Measurements from ENCODE around the gene KIAA0408.

The KIAA0408 gene

GRCh38 chr6:127459231-127459641, at the start of gene KIAA0408:
Gene KIAA0408 (minus strand): TSS chr6:127459389. CDS start chr6:127453981, 5,408 bp downstream.
- H3K4me3 ChIP-seq (ENCODE audit: low read depth in 1 of 2, low read length in 1 of 2), result no peak within 1 kb of the TSS
- H3K27ac ChIP-seq, result no peak within 1 kb of the TSS
- no peaks in the 10 kb centered on the region for H3K36me3 ChIP-seq

GRCh38 chr6:127506894-127507293, 47.7 kb upstream of the KIAA0408 start:
- H3K9me3 ChIP-seq, result no peaks in the 10 kb centered on the region
- no peak for TF ChIP-seq CTCF (IDR thresholded peaks at IDR 0.05)
- no peaks in the 10 kb centered on the region for H3K4me1 ChIP-seq (ENCODE audit: control insufficient read depth in 1 of 2, insufficient read depth in 1 of 2, low read depth in 1 of 2, low read length in 1 of 2)
- H3K36me3 ChIP-seq, result no peaks in the 10 kb centered on the region
- H3K27me3 ChIP-seq, result peaks cover 35% of the 10 kb centered on the region
- no peak overlapping the region for H3K27ac ChIP-seq
- H3K4me3 ChIP-seq (ENCODE audit: low read depth in 1 of 2, low read length in 1 of 2), result no peak overlapping the region

More at GRCh38 chr6:127459231-127459641, at the start of gene KIAA0408:
- Histone ChIP-seq H3K4me1 (ENCODE audit: control insufficient read depth in 1 of 2, insufficient read depth in 1 of 2, low read depth in 1 of 2, low read length in 1 of 2) (peaks cover 8 to 10% of the 10 kb centered on the region in 2 experiments), H3K27me3 (no peaks in the 10 kb centered on the region), H3K9me3 (no peaks in the 10 kb centered on the region)
- no peak for TF ChIP-seq CTCF (IDR thresholded peaks at IDR 0.05)

- Histone ChIP-seq H3K9me3 (no peaks in the 10 kb centered on the region), H3K27ac (no peak overlapping the region), H3K4me1 (ENCODE audit: control insufficient read depth in 1 of 2, insufficient read depth in 1 of 2, low read depth in 1 of 2, low read length in 1 of 2) (no peaks in the 10 kb centered on the region), H3K36me3 (no peaks in the 10 kb centered on the region), H3K27me3 (no peaks in the 10 kb centered on the region), H3K4me3 (ENCODE audit: low read depth in 1 of 2, low read length in 1 of 2) (no peak overlapping the region)
- no peak for TF ChIP-seq CTCF (IDR thresholded peaks at IDR 0.05)
Measured at GRCh38 chr6:127503022-127503421, 43.8 kb upstream of the KIAA0408 start.

- H3K4me1 ChIP-seq (ENCODE audit: control insufficient read depth in 1 of 2, insufficient read depth in 1 of 2, low read depth in 1 of 2, low read length in 1 of 2), result no peaks in the 10 kb centered on the region
- no peak overlapping the region for H3K27ac ChIP-seq
- no peak for TF ChIP-seq CTCF (IDR thresholded peaks at IDR 0.05)
- no peak overlapping the region for H3K4me3 ChIP-seq (ENCODE audit: low read depth in 1 of 2, low read length in 1 of 2)
- no peaks in the 10 kb centered on the region for H3K9me3 ChIP-seq
- H3K36me3 ChIP-seq, result no peaks in the 10 kb centered on the region
- H3K27me3 ChIP-seq, result no peaks in the 10 kb centered on the region
Measured at GRCh38 chr6:127497410-127497809, 38.2 kb upstream of the KIAA0408 start.

GRCh38 chr6:127496471-127496870, 37.3 kb upstream of the KIAA0408 start:
- no peak for TF ChIP-seq CTCF (IDR thresholded peaks at IDR 0.05)
- Histone ChIP-seq H3K9me3 (no peaks in the 10 kb centered on the region), H3K4me3 (ENCODE audit: low read depth in 1 of 2, low read length in 1 of 2) (no peak overlapping the region), H3K36me3 (no peaks in the 10 kb centered on the region), H3K27ac (no peak overlapping the region), H3K27me3 (no peaks in the 10 kb centered on the region), H3K4me1 (ENCODE audit: control insufficient read depth in 1 of 2, insufficient read depth in 1 of 2, low read depth in 1 of 2, low read length in 1 of 2) (no peaks in the 10 kb centered on the region)
